Fibroblast of the aortic adventitia (primary cell): ENCODE results near the gene PKNOX2. TPM values are rescaled to one million over a fixed set of nuclear protein-coding genes. Genes with fewer than 3 reads are reported as not detected.

Experiments used
- DNase-seq: peaks from one replicate; pipeline ENCODE4 v3.0.0-alpha.2; 2010; ENCODE audit warnings: low read depth
- H3K4me3 ChIP-seq: 2 replicates; pipeline ENCODE4 v1.5.1; 2011; ENCODE audit warnings: low read depth, mild to moderate bottlenecking, control low read depth, low read length, moderate library complexity
- CTCF ChIP-seq: IDR thresholded peaks from 2 replicates; pipeline ENCODE4 v1.5.1; 2011; ENCODE audit warnings: mild to moderate bottlenecking, low read length, control low read depth, inconsistent platforms; ENCODE audit not compliant: insufficient read depth
- total RNA-seq: library from RNA; depleted of rRNA; stranded (reverse); fragments of >200 nt; gene quantifications from 2 replicates; pipeline ENCODE4 v1.2.3, GENCODE V29; 2012; ENCODE audit warnings: low replicate concordance

Gene PKNOX2
- total RNA-seq, 1 donor: 2.0 TPM

GRCh38 chr11:125211191-125211947, 46.8 kb downstream of the PKNOX2 start:
- H3K4me3 ChIP-seq: no peak overlapping the region
- peak; percentile 40 for DNase-seq
- TF ChIP-seq CTCF: peak; percentile 44

- H3K4me3 ChIP-seq: no peak overlapping the region
- no peak for DNase-seq
- no peak for TF ChIP-seq CTCF
Observed at GRCh38 chr11:125211948-125212340, 47.4 kb downstream of the PKNOX2 start.

DNA sequence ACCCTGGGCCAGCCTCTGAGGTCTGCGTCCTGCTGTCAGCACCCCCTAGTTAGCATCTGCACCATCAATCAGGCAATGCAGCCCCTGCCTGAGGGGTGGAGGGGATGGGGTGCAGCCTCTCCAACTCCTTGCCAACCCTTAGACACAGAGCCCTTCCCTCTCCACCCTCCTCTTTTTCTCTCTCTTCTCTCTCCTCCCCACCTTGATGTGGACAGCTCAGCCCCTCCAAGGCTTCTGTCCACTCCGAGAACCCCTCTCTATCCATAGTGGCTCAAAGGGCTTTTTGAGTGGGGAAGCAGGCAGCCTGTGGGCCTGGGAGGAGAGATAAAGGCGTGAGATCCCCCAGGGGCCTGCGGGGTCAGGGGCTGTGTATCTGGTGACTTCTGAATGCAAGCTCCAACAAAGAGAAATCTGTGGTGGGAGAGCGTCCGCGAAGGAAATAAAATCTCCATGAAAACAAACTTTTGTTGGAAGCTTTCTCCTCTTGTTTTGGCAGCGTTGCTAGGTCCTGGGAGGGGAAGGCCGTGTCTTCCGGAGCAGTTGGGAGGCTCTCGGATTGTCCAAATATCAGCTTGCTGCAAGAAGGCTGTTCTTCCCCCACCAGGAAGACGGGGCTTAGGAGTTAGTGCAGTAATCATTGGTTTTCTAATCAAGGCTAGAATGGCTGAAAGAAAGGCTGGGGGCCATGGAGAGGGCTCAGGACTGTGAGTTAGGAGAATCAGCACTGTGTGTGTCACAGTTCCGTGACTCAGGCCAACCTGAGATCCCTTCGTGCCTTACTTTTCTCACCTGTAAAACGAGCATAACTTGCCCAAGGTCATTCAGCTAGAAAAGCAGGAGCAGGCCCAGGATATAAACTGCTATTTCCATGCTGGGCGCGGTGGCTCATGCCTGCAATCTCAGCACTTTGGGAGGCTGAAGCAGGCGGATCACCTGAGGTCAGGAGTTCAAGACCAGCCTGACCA, 50.3 kb downstream of the PKNOX2 start:
- peak; percentile 55 for DNase-seq
- TF ChIP-seq CTCF: no peak
- H3K4me3 ChIP-seq: no peak overlapping the region

DNA sequence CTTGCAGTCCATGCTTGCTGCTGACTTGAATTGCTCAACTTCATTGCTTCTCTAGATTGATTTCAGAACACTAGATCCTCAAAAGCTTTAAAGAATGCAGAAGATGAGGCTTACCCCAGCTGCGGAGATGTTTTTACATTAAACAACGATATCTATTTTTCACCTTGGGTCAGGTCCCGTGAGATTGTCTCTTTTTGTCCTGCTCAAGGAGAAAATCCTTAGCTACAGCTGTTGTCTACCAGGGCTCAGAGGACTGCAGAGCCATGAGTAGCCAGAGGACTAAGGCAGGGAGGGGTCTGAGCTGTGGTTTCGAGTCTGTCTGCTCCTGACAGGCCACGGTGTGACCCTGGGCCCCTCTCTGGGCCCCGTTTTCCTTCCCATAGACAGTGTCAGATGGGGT, 51.4 kb downstream of the PKNOX2 start:
- H3K4me3 ChIP-seq: no peak overlapping the region
- no peak for TF ChIP-seq CTCF
- no peak for DNase-seq

DNA sequence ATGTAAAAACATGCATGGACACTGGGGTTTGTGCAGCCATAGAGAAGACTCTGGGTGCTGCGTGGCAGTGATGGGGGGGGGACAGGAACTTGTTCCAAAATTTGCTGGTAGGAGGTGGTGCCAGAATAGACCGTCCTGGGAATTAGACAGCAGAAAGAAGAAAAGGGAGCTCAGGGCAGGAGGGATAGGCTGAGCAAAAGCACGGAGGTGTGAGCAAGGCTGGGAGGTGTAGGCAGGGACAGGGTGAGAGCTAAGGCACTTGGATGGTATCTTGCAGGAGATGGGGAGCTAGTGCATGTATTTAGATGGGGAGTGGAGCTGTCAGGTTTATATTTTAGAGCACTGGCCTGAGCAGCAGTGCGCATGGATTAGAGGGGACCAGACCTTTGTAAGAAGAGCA, 53.8 kb downstream of the PKNOX2 start:
- no peak overlapping the region for H3K4me3 ChIP-seq
- DNase-seq: no peak
- no peak for TF ChIP-seq CTCF

GRCh38 chr11:125221461-125221860, 56.9 kb downstream of the PKNOX2 start:
- no peak for DNase-seq
- TF ChIP-seq CTCF: no peak

More at GRCh38 chr11:125221461-125221860, 56.9 kb downstream of the PKNOX2 start:
- H3K4me3 ChIP-seq: no peak overlapping the region
